HepG2 (cell line): ENCODE results near the gene GCNT2. TPM values are rescaled to one million over a fixed set of nuclear protein-coding genes. Genes with fewer than 3 reads are reported as not detected.
A peak's percentile ranks its signal among the peaks of the same experiment; 100 is the strongest.

ENCODE experiments used
- ASH2L ChIP-seq: fragments of 300-600, 200-600 bp; sonication (generic); IDR thresholded peaks from 2 replicates; pipeline ENCODE4 v1.7.0; 2017; ENCODE audit warnings: low read depth, mild to moderate bottlenecking, moderate library complexity, mixed read lengths, low read length; ENCODE audit not compliant: insufficient read length
- CERS6 ChIP-seq: sonication (generic); formaldehyde crosslinking; IDR thresholded peaks from 2 replicates; pipeline ENCODE4 v1.5.0; 2020; ENCODE audit warnings: missing genetic modification reagents
- DZIP1 ChIP-seq: sonication (generic); formaldehyde crosslinking; IDR thresholded peaks from 2 replicates; pipeline ENCODE4 v1.5.0; 2020; ENCODE audit warnings: mild to moderate bottlenecking, missing genetic modification reagents
- KDM6A ChIP-seq: IDR thresholded peaks from 2 replicates; pipeline ENCODE4 v1.6.1; 2016; ENCODE audit warnings: low read depth
- POLR2G ChIP-seq: fragments of 200-400 bp; formaldehyde crosslinking; IDR thresholded peaks from 2 replicates; pipeline ENCODE4 v1.6.1; 2018; ENCODE audit warnings: mild to moderate bottlenecking, low read depth, low read length, moderate library complexity
- SMAD9 ChIP-seq: sonication (generic); formaldehyde crosslinking; IDR thresholded peaks from 2 replicates; pipeline ENCODE4 v1.5.1; 2020; ENCODE audit warnings: mild to moderate bottlenecking, missing genetic modification reagents
- ZBTB7B ChIP-seq: sonication (generic); formaldehyde crosslinking; IDR thresholded peaks from 2 replicates; pipeline ENCODE4 v1.4.0; 2020; ENCODE audit warnings: missing genetic modification reagents
- ZFP62 ChIP-seq: sonication (generic); formaldehyde crosslinking; IDR thresholded peaks from 2 replicates; pipeline ENCODE4 v1.4.0; 2020; ENCODE audit warnings: missing genetic modification reagents
- ZNF18 ChIP-seq: sonication (generic); formaldehyde crosslinking; IDR thresholded peaks from 2 replicates; pipeline ENCODE4 v1.8.0; 2022; ENCODE audit warnings: mild to moderate bottlenecking, missing genetic modification reagents; ENCODE audit not compliant: insufficient replicate concordance
- ZNF3 ChIP-seq: IDR thresholded peaks from 2 replicates; pipeline ENCODE4 v1.7.0; 2017; ENCODE audit warnings: inconsistent platforms
- ZNF430 ChIP-seq: sonication (generic); formaldehyde crosslinking; IDR thresholded peaks from 2 replicates; pipeline ENCODE4 v1.9.0; 2021; ENCODE audit warnings: mild to moderate bottlenecking, missing genetic modification reagents
- ZZZ3 ChIP-seq: sonication (generic); formaldehyde crosslinking; IDR thresholded peaks from 2 replicates; pipeline ENCODE4 v1.4.0; 2020; ENCODE audit warnings: missing genetic modification reagents, mild to moderate bottlenecking, borderline replicate concordance
- polyA plus RNA-seq, 8 experiments: library from polyadenylated mRNA; depleted of rRNA in 3 of 8; stranded (reverse) in 7 of 8; unstranded in 1 of 8; fragments of >200 nt; fragmentation: Illumina TruSeq in 4 of 8; extraction: Trizol in 4 of 8; gene quantifications; 2 replicates each; pipeline versions ENCODE4 v1.2.1 to v1.2.3, GENCODE V29; 2011 to 2016; ENCODE audit warnings: low read depth in 4 of 8, missing spikeins in 1 of 8, mixed read lengths in 1 of 8; ENCODE audit not compliant: insufficient read depth in 1 of 8
- total RNA-seq, 5 experiments: library from RNA; depleted of rRNA; stranded (reverse); fragments of >200 nt; fragmentation: Illumina TruSeq; extraction: Trizol; gene quantifications; 2 replicates each; pipeline ENCODE4 v1.2.3, GENCODE V29; 2016; ENCODE audit warnings: low read depth in 1 of 5
- TF ChIP-seq, protein P1 (sequence below): IDR thresholded peaks from 2 replicates; pipeline ENCODE4 v1.6.1; 2016; ENCODE audit warnings: missing compliant biosample characterization, missing genetic modification reagents, borderline replicate concordance
- TF ChIP-seq, protein P2 (sequence below): IDR thresholded peaks from 2 replicates; pipeline ENCODE4 v1.6.1; 2012; ENCODE audit warnings: inconsistent platforms
- TF ChIP-seq, protein P3 (sequence below): sonication (generic); formaldehyde crosslinking; IDR thresholded peaks from 2 replicates; pipeline ENCODE4 v1.4.0; 2020; ENCODE audit warnings: missing genetic modification reagents
- TF ChIP-seq, protein P4 (sequence below): sonication (generic); formaldehyde crosslinking; IDR thresholded peaks from 2 replicates; pipeline ENCODE4 v1.8.1; 2022; ENCODE audit warnings: mild to moderate bottlenecking, missing genetic modification reagents

Gene GCNT2
- total and polyA plus RNA-seq, 2 of the 13 experiments (the other 11 are each of a cell fraction or from before 2014, with no cell fraction given): 11.8 to 31.9 TPM

GRCh38 chr6:10529231-10529801 lies 8.2 kb downstream of the GCNT2 start (continued):
- TF ChIP-seq, protein P1, sequence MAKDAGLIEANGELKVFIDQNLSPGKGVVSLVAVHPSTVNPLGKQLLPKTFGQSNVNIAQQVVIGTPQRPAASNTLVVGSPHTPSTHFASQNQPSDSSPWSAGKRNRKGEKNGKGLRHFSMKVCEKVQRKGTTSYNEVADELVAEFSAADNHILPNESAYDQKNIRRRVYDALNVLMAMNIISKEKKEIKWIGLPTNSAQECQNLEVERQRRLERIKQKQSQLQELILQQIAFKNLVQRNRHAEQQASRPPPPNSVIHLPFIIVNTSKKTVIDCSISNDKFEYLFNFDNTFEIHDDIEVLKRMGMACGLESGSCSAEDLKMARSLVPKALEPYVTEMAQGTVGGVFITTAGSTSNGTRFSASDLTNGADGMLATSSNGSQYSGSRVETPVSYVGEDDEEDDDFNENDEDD (CRISPR knock-in tag): no peak
- TF ChIP-seq CERS6 (no peak), ASH2L (no peak), ZFP62 (no peak), DZIP1 (no peak), POLR2G (peak; percentile 28; the same call in 1 of the 2 replicates), ZNF18 (CRISPR knock-in tag) (peak; percentile 20), ZNF3 (CRISPR knock-in tag) (no peak), KDM6A (CRISPR knock-in tag) (no peak), ZNF430 (CRISPR knock-in tag) (0 out of 2 replicates have a peak, but pooled peaks have one; percentile 18), SMAD9 (CRISPR knock-in tag) (no peak), ZBTB7B (CRISPR knock-in tag) (no peak), ZZZ3 (CRISPR knock-in tag) (no peak)
- TF ChIP-seq, protein P2, sequence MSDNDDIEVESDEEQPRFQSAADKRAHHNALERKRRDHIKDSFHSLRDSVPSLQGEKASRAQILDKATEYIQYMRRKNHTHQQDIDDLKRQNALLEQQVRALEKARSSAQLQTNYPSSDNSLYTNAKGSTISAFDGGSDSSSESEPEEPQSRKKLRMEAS: 0 out of 2 replicates have a peak, but pooled peaks have one; percentile 15
- TF ChIP-seq, protein P3, sequence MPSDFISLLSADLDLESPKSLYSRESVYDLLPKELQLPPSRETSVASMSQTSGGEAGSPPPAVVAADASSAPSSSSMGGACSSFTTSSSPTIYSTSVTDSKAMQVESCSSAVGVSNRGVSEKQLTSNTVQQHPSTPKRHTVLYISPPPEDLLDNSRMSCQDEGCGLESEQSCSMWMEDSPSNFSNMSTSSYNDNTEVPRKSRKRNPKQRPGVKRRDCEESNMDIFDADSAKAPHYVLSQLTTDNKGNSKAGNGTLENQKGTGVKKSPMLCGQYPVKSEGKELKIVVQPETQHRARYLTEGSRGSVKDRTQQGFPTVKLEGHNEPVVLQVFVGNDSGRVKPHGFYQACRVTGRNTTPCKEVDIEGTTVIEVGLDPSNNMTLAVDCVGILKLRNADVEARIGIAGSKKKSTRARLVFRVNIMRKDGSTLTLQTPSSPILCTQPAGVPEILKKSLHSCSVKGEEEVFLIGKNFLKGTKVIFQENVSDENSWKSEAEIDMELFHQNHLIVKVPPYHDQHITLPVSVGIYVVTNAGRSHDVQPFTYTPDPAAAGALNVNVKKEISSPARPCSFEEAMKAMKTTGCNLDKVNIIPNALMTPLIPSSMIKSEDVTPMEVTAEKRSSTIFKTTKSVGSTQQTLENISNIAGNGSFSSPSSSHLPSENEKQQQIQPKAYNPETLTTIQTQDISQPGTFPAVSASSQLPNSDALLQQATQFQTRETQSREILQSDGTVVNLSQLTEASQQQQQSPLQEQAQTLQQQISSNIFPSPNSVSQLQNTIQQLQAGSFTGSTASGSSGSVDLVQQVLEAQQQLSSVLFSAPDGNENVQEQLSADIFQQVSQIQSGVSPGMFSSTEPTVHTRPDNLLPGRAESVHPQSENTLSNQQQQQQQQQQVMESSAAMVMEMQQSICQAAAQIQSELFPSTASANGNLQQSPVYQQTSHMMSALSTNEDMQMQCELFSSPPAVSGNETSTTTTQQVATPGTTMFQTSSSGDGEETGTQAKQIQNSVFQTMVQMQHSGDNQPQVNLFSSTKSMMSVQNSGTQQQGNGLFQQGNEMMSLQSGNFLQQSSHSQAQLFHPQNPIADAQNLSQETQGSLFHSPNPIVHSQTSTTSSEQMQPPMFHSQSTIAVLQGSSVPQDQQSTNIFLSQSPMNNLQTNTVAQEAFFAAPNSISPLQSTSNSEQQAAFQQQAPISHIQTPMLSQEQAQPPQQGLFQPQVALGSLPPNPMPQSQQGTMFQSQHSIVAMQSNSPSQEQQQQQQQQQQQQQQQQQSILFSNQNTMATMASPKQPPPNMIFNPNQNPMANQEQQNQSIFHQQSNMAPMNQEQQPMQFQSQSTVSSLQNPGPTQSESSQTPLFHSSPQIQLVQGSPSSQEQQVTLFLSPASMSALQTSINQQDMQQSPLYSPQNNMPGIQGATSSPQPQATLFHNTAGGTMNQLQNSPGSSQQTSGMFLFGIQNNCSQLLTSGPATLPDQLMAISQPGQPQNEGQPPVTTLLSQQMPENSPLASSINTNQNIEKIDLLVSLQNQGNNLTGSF: no peak
- TF ChIP-seq, protein P4, sequence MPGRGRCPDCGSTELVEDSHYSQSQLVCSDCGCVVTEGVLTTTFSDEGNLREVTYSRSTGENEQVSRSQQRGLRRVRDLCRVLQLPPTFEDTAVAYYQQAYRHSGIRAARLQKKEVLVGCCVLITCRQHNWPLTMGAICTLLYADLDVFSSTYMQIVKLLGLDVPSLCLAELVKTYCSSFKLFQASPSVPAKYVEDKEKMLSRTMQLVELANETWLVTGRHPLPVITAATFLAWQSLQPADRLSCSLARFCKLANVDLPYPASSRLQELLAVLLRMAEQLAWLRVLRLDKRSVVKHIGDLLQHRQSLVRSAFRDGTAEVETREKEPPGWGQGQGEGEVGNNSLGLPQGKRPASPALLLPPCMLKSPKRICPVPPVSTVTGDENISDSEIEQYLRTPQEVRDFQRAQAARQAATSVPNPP (CRISPR knock-in tag): no peak
